Right lobe of liver (tissue), 4 donors: ENCODE data around the gene ZNF524.

Experiments used
- POLR2A ChIP-seq: fragments of 450-650 bp; IDR thresholded peaks from one replicate; pipeline ENCODE4 v1.6.1; 2017; ENCODE audit warnings: antibody characterized with exemption, mild to moderate bottlenecking
- TF ChIP-seq, protein P1 (sequence below), 4 donors: fragments of 200-600 bp in 3 of 4; fragments of 450-650 bp in 1 of 4; IDR thresholded peaks; one replicate each; pipeline versions ENCODE4 v1.5.1 to v1.8.0; 2016 to 2022; ENCODE audit warnings: antibody characterized with exemption in 4 of 4, mild to moderate bottlenecking in 2 of 4
- donor health status: DM: no; HTN: no; CAD: no.
- donor health status: DM: no; HTN: no; CAD: no.
- donor health status: DM: no; HTN: yes; CAD: no.

DNA sequence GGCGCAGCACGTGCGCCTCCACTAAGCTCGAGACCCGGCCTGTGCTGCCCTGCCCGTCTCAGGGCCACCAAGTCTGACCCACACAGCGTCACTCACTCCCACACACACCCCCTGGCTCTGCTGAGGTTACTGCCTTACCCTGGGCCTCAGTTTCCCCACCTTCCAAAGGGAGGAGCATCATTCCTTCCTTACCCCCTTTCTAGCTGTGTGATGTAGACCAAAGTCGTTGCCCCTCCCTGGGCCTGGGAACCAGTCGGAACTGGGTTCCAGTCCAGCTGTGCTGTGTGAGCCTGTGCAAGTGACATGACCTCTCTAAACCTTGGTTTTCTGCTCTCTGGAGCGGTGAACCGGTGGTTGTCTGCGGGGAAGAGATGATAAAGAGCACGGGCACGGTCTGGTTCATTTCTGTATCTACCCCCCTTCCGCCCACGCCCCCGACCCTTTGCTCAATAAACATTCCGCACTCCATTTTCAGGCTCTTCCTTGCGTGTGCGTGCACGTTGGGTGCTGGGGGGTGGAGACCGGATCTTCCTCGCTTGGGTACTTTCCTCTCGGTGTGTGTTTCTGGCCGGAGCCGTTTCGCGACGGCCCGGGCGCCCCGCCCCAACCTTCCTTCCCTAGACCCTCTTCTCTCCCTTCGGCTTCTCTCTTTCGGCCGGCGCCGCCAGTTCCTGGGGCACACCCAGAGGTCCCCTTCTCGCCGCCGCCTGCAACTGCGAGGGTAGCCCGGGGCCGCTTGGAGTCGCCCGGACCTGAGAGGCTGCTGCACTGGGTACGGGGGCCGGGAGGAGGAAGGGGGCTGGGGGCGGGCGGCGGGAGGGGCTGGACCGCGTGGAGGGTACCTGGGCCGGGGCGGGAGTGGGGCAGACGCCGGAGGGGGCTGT lies 43.2 kb downstream of the ZNF524 start, which contains the start of gene ZNF581:
- TF ChIP-seq, protein P1, sequence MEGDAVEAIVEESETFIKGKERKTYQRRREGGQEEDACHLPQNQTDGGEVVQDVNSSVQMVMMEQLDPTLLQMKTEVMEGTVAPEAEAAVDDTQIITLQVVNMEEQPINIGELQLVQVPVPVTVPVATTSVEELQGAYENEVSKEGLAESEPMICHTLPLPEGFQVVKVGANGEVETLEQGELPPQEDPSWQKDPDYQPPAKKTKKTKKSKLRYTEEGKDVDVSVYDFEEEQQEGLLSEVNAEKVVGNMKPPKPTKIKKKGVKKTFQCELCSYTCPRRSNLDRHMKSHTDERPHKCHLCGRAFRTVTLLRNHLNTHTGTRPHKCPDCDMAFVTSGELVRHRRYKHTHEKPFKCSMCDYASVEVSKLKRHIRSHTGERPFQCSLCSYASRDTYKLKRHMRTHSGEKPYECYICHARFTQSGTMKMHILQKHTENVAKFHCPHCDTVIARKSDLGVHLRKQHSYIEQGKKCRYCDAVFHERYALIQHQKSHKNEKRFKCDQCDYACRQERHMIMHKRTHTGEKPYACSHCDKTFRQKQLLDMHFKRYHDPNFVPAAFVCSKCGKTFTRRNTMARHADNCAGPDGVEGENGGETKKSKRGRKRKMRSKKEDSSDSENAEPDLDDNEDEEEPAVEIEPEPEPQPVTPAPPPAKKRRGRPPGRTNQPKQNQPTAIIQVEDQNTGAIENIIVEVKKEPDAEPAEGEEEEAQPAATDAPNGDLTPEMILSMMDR (IDR thresholded peaks at IDR 0.05) = no peak
- TF ChIP-seq POLR2A = no peak
